GM18873 (cell line): ENCODE data around the gene MTR.

Experiments
- ATAC-seq: cut with Tn5 transposase; IDR thresholded peaks from one replicate; pipeline ENCODE4 v1.9.1; 2021; ENCODE audit warnings: mild to moderate bottlenecking, moderate library complexity, moderate number of reproducible peaks; ENCODE audit not compliant: unreplicated experiment, low FRiP score

The MTR gene

DNA sequence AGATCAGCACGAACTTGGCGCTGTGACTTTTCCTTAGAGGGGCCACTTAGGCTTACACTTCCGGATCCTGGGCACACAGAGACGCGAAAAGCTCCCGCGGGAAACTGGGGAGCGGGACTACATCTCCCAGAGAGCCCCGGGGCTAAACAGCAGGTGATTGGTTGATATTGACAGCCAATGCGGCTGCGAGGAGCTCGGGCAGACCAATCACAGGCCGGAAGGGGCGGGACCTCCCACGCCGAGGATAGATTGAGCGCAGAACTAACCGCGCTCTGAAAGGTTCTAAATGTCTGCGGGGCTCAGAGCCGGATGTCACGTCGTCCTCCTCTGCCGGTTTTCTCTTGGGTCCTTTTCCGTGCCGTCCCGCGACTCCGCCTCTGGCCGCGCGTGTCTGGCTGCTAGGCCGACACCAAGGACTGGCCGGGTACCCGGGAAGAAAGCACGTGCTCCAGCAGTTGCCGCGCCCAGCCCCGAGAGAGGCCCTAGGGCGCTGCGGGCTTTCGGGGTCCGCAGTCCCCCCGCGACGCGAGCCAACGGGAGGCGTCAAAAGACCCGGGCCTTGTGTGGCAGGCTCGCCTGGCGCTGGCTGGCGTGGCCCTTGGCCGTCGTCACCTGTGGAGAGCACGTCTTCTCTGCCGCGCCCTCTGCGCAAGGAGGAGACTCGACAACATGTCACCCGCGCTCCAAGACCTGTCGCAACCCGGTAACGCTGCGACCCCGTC, at the start of gene MTR:
Gene MTR (plus strand): TSS at position 258 of the 722 bp plus-strand sequence. CDS start 412 bp downstream, at position 670.
- ATAC-seq: peak; percentile 98

DNA sequence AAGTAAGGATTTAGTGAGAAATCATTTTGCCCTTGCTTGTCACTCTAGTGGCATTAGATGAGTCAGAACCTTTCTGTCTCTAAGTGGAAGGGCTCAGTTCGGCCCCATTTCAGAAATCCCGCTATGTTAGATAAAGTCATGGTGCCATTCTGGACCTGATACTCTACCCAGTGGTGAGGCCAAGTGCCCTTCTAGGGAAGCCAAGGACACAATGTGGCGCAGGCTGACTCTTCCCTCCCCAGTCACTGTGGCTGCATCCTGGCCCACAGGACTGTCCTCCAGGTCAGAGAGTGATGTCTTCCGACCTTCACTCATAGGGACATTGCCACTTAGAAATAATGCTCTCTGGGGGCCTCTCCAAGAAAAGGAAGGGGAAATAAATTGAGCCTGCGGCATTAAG, 48.3 kb upstream of the MTR start:
- ATAC-seq: no peak

DNA sequence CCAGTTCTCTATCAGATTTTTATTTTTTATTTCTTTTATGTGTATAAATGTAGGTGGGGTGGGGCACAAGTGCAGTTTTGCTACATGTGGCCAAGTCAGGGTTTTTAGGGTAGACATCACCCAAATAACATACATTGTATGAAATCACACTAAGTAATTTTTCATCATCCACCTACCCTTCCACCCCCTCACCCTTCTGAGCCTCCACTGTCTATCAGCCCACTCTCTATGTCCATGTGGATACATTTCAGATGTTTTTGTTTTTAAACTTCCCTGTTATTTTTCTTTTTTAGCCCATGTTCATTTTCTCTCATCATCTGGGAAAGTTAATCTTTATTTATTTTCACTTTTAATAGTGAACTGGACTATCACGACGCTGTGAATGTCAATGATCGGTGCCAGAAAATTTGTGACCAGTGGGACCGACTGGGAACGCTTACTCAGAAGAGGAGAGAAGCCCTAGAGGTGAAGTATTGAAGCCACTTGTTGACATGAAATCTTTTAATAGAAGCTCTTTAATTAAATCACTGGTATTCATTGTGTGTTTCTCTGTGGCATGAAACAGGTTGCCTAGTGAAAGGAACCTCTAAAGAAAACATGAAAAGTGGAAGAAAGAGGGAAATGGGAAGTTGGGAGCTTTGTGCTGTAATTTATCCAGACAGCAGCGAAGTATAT, 47.6 kb upstream of the MTR start:
- ATAC-seq: no peak

DNA sequence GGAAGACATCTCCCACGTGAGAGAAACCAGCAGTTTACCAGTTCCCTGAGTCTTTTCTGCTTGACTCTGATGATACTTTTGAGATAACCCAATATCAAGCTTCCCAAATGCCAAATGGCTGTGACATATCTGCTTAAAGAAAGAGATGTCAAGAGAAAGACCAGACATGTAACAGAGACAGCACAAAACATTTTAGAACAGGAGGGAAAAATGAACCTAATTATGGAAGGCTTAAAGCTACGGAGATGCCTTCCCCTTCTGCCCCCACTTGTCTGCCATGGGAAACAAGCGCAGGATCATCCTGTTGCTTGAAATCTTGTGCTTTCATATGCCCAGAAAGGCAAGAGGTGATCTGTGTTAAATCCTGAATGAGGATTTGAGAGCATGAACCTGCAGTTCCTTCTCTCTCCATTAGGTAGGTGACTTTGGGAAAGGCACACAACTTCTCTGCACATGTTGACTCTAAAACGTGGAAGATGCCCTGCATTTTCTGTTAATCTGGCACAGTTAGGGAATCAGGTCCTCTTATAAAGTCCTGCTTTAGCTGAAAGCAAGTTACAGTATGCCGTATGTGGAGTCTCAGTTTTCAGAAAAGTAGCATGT, 46.7 kb upstream of the MTR start:
- no peak for ATAC-seq

DNA sequence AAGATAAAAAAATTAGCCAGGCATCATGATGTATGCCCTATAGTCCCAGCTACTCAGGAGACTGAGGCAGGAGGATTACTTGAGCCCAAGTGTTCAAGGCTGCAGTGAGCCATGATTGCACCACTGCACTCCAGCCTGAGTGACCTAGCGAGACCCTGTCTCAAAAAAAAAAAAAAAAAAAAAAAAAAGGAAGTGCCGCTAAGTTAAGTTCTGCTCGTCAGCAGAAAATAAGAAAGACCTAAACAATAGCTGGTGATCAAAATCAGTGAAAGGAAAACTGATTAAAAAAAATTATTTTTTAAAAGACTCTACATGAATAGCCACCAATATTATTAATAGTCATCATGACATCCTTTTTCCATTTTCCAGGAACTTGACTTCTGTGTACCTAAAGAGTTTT, 44.2 kb upstream of the MTR start:
- no peak for ATAC-seq

DNA sequence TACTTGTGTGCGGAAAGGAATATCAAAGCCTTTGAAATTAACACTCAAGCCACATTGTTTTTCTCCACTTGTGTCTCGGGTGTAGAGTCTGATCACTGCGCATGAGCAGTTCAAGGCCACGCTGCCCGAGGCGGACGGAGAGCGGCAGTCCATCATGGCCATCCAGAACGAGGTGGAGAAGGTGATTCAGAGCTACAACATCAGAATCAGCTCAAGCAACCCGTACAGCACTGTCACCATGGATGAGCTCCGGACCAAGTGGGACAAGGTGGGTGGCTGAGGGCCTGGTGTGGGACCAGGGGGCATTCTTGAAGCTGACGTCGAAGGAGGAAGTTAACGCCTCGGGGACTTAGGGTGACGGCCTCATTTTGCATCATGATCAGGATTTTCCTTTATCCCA, 43.7 kb upstream of the MTR start:
- ATAC-seq: no peak

DNA sequence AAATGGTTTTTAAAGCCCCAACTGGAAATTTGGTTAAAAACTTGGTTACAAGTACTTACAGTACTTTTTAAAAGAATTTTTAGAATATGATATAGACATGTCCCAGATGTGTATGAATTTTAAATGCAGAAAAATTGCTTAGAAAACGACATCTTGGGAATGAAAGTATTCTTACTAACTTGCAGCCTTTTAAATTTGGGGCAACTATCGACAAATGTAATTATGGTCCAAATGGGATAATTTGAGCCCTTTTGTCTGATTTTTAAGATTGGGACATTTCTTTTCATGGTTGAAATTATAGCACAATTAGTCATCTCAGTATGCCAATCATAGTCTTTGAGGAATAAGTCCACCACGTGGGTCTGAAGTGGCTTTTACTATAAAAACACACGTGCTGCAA, 43.2 kb upstream of the MTR start:
- no peak for ATAC-seq

DNA sequence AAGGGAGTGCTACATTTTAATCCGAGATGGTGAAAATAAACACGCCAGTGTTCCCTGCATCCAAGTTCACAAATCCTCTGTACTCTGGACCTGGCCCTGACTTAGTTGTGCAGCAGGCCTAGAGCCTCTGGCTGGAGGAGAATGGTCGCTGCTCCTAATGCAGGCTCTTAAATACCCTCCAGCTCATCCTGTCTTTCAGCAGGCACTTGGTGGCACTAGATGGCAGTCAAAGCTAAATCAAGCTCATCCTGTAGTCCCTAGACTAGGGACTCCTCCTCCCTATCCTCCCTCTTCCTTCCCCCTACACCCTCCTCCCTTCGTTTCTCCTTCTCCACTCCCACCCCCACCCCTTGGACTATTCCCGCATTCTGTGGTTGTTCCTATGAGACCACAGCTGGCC, 41.6 kb upstream of the MTR start:
- no peak for ATAC-seq

DNA sequence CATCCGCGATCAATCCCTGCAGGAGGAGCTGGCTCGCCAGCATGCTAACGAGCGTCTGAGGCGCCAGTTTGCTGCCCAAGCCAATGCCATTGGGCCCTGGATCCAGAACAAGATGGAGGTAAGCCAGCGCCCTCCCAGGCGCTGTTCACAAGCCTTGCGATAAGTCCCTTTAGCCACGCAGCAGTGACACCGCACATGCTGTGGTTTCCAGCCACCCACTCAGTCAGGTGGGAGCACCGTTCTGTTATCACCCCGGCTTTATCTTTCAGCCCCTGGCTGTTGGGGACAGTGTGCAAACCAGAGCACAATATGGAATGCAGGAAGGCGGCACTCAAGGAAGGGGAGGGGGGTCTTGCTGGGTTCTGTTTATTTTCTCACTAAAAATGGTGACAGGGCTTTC, 41.1 kb upstream of the MTR start:
- ATAC-seq: no peak

DNA sequence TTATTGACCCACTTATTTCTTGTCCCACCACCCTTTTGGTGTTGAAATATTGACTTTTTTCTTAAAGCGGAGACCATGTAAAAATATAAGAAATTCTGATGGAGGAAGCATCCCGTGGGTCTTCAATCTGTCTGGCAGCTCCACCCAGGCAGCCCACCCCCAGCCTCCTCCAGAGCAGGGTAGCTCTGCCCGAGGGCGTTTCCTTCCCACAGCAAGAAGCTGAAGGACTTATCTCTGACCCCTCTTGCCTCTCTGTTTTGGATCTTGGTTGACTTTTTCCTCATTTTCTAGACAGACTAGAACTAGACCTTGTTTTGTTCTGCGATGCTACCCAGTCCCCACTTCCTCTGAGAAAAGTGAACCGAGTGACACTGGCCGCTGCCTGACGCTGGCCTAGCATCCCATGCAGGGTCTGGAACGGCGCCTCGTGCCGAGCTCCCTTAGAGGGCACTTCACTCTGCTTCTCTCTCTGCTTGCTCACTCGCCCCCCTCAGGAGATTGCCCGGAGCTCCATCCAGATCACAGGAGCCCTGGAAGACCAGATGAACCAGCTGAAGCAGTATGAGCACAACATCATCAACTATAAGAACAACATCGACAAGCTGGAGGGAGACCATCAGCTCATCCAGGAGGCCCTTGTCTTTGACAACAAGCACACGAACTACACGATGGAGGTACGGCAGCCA, 40.4 kb upstream of the MTR start:
- ATAC-seq: no peak

DNA sequence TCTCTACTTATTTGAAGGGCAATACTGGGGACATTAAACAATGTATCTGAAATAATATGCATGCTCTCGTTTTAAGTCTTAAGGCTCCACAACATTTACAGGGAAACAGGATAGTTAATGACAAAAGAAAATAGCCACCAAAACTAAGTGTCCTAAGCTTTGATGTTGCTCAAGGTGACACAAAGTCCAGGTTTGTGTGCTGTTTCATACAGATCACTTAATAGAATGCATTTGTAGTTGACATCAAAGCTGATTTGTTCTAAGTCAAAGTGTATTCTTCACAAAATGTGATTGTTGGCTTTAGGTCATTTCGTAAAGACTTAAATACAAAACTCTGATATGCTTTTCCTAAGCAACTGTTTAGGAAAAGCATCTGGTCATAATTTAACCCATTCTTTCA, 37.5 kb upstream of the MTR start:
- no peak for ATAC-seq

DNA sequence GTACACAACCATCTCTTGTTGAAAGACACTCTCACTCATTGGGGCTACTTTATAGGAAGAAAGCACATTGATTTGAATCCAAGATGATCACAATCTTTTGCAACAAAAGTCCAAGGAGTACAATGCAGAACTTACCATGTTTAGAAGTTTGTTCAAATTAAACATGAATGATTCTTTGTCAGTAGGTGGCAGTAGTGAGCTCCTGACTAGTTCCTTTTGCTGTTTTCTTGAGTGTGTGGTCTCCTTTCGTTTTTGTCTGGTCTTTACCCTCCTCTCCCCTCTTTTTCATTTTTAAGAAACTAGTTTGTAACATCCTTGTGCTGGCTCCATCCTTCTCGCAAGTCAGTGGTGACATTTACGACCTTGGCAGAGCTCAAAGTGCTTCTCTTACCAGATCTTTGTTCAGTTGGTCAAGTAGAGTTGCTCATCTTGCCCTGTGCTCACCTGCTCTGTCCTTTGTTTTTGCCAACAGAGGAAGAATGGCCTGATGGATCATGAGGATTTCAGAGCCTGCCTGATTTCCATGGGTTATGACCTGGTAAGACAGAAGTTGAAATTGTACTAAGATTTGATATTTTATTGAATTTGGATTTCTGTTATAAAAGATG, 35.7 kb upstream of the MTR start:
- ATAC-seq: no peak

DNA sequence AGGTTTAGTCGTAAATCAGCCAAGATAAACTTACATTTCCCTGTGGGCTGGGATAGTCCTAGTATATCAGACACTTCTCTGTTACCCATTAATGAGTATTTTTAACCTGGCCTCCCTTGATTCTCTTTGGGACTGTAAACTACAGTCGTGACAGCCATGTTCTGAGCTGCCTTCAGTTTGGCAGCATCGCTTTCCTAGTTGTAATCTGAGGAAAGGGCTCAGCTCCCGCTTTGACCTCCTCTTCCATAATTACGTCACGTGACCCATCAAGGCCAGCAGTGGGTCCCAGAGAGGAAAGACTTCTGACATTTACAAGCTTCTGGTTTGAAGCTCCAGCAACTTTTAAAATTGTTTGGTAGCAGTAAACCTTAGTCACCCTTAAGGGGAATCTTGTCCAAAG, 34.6 kb upstream of the MTR start:
- no peak for ATAC-seq

DNA sequence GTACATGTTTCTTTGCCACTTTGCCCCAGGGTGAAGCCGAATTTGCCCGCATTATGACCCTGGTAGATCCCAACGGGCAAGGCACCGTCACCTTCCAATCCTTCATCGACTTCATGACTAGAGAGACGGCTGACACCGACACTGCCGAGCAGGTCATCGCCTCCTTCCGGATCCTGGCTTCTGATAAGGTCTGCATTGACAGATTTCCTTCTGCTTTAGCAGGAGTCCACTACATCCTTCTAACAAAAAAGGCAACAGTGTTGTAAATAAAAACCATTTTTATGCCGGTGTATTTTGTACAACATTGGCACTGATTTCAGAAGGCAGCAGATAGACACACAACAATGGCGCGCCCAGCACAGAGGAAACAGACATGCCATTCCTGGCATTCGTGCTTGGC, 34.1 kb upstream of the MTR start:
- no peak for ATAC-seq

DNA sequence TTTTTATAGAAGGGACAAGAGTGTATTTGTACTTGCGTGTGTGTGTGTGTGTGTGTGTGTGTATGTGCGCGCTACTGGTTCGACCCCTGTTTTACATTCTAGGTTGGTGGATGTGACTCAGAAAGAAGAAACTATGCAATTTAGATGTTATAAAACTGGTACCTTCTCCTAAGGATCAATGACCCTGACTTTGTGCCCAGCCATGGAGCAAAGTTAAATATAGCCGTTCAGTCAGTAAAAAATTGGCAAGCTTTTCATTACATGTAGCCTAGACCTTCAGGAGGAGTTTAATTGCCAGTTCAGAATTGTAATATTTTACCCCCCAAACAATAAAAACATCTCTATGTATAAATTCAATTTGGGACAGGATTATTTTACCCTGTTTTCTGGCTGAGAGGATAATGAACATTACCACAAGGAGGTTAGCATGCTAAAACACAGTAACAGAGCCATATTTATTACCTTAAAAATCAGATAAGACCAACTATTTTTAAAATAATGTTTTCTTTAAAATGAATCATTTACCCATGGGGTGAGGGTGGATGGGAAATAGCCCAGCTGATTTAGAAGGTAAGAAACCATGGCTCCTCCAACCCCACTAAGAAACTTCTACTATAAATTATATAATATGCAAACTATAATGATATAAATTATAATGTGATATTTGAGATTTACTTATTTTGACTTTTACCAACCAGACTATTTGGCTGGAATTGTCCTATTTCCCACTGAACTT, 33.5 kb upstream of the MTR start:
- ATAC-seq: no peak

DNA sequence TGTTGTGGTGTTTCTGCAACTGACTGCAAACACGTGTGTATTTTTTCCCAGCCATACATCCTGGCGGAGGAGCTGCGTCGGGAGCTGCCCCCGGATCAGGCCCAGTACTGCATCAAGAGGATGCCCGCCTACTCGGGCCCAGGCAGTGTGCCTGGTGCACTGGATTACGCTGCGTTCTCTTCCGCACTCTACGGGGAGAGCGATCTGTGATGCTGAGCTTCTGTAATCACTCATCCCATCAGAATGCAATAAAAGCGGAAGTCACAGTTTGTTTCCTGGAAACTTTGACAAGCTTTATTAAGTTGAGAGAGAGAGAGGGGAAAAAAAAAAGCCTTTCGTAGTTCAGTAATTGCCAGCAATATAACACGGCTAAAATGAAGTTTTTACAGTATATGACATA, 32.7 kb upstream of the MTR start:
- ATAC-seq: no peak

DNA sequence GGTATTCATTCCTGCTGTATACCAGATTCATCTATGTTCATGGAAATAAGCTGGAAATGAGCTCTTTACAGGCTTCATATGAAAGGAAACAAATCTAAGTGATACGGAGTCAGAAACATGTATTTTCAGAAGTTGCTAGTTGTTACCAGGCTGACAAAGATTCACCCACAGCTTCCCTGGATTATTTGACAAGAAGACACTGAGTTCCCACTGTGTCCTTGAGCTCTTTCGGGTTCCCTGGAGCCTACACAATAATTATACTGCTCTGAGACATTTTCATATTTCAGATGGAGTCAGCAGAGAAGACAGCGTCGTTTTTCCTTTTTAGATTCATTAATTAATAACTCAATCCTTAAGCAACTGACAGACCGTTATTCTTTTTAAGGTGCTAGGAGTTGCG, 29.3 kb upstream of the MTR start:
- ATAC-seq: no peak

DNA sequence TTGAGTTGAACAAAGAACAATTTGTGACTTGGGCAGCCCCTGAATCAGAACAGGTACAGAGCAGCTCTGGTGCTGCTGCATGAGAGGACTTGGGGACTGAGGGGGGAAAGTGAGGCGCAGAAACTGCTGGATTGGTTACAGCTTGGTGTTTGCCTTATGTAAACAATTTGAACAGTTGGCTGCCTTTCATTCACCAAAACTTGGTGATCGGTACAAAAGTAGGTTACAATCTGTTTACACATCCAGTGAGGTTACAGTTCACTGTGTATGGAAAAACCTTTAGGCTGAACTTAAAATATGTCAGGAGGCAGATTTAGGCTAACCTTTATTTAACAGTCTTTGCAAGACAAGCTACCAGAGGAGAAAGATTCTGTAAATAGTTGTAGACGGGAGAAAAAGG, 28.6 kb upstream of the MTR start:
- no peak for ATAC-seq

DNA sequence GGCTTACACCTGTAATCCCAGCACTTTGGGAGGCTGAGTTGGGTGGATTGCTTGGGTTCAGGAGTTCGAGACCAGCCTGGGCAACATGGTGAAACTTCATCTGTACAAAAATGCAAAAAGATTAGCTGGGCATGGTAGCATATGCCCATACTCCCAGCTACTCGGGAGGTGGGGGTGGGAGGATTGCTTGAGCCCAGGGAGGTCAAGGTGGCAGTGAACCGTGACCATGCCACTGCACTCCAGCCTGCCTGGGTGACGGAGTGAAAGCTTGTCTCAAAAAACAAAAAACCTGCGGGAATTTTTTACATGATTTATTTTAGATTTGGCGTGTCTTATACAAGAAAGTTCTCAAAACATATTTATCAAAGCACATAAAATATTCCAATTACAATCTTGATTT, 27.8 kb upstream of the MTR start:
- ATAC-seq: no peak

DNA sequence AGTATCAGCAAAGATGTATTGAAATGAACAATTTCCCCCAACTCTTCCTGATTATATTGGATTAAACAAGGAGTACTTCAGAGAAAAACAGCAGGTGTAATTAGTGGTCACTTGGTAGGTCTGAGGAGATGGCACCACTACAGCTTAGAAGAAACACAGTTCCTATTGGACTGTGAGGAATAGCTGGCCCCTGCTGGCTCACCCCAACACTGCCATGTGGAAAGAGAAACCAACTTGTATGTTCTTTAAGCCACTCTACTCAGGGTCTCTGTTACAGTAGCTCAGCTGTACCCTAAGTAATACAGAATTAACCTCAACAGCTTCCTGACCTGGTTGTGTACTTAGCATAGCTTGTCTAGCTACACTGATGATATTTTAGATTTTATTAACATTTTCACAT, 26.5 kb upstream of the MTR start:
- no peak for ATAC-seq
